ACC112 (cell line): Measurements from ENCODE around the gene COL8A2.
"Not testable (repeated sequence)": the region's sequence is repeated elsewhere in the genome, so short reads cannot be mapped to it uniquely, and the experiment has no call there.

Experiments
- H2AFZ ChIP-seq: fragments of 200-600 bp; sonication (generic); one replicate; pipeline ENCODE4 v1.6.0; 2017; ENCODE audit warnings: antibody characterized with exemption, low read length; ENCODE audit not compliant: unreplicated experiment
- H3K27ac ChIP-seq: fragments of 200-600 bp; sonication (generic); 2 replicates; pipeline ENCODE4 v1.5.1; 2014; ENCODE audit warnings: low read depth, mild to moderate bottlenecking, antibody characterized with exemption, low read length, moderate library complexity
- H3K27me3 ChIP-seq: fragments of 200-600 bp; sonication (generic); 2 replicates; pipeline ENCODE4 v1.6.1; 2014; ENCODE audit warnings: mild to moderate bottlenecking, antibody characterized with exemption, low read length, moderate library complexity, mixed read lengths; ENCODE audit not compliant: insufficient read depth
- H3K36me3 ChIP-seq: fragments of 200-600 bp; sonication (generic); 2 replicates; pipeline ENCODE4 v1.6.1; 2016; ENCODE audit warnings: mild to moderate bottlenecking, antibody characterized with exemption, low read length, moderate library complexity, mixed read lengths; ENCODE audit not compliant: insufficient read depth
- H3K4me1 ChIP-seq: fragments of 200-600 bp; sonication (generic); one replicate; pipeline ENCODE4 v1.6.1; 2016; ENCODE audit warnings: low read length, mixed read lengths; ENCODE audit not compliant: insufficient read depth, unreplicated experiment, control insufficient read depth
- H3K4me3 ChIP-seq: fragments of 200-600 bp; sonication (generic); 2 replicates; pipeline ENCODE4 v1.5.1; 2014; ENCODE audit warnings: mild to moderate bottlenecking, low read depth, low read length
- H3K79me2 ChIP-seq: fragments of 200-600 bp; sonication (generic); one replicate; pipeline ENCODE4 v1.6.0; 2016; ENCODE audit warnings: low read length; ENCODE audit not compliant: control insufficient read depth, unreplicated experiment, insufficient read depth

Gene COL8A2

DNA sequence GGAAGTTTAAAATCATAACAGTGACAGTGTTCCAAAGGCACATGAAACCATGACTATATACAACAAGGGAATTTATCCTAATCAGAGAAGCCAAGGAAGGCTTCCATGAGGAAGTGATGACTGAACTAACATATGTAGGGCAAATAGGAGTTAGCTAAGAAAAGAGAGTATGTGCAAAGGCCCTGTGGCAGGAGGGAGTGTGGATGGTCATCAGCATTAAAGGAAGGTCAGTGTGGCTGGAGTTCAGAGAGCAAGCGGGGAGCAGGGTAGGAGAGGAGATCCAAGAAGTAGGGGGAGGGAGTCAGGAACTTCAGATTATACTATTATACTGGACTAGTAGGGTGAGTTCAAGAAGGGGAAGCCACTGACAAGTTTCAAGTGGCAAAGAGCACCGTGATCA, 39.3 kb upstream of the COL8A2 start:
- peaks cover 64% of the 10 kb centered on the region for H3K4me1 ChIP-seq
- H3K79me2 ChIP-seq: peaks cover 97% of the 10 kb centered on the region
- no peak overlapping the region; the same call in 1 of the 2 replicates for H3K27ac ChIP-seq
- no peaks in the 10 kb centered on the region for H3K27me3 ChIP-seq
- no peak overlapping the region for H3K4me3 ChIP-seq
- no peaks in the 10 kb centered on the region for H3K36me3 ChIP-seq
- no peak overlapping the region for H2AFZ ChIP-seq

- Histone ChIP-seq H3K36me3 (no peaks in the 10 kb centered on the region), H3K27me3 (no peaks in the 10 kb centered on the region), H3K27ac (no peak overlapping the region), H3K4me1 (peaks cover 70% of the 10 kb centered on the region), H3K4me3 (no peak overlapping the region), H3K79me2 (peaks cover 96% of the 10 kb centered on the region), H2AFZ (no peak overlapping the region)
Observed at GRCh38 chr1:36163426-36163825, 38.4 kb upstream of the COL8A2 start.

DNA sequence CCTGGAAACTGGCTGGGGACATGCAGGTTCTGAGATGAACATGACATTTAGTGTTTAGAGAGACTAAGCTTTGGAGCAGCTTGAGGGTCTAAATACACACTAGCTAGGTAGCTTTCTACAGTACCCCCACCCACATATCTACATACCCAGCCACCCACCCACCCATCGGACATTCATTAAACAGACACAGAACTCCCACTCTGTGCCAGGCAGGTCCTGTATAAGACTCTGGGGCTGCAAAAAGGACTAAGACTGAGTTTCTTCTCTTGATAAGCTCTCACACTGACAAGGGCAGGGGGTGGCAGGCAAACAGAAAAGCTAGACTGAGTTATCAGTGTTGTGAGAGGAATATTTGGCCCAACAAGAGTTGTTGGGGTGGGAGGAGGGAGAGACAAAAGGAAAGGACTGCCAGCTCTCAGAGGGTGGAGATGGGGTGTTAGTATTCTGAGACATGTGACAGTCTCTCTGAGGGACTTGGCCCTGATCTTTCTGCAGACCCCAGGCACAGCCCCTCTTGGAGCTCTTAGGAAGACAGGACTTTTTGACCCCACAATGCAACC, 37.7 kb upstream of the COL8A2 start:
- Histone ChIP-seq H2AFZ (no peak overlapping the region), H3K27me3 (no peaks in the 10 kb centered on the region), H3K4me3 (no peak overlapping the region), H3K4me1 (peaks cover 77% of the 10 kb centered on the region), H3K79me2 (peaks cover 96% of the 10 kb centered on the region), H3K27ac (peak overlapping the region; percentile 79), H3K36me3 (no peaks in the 10 kb centered on the region)

DNA sequence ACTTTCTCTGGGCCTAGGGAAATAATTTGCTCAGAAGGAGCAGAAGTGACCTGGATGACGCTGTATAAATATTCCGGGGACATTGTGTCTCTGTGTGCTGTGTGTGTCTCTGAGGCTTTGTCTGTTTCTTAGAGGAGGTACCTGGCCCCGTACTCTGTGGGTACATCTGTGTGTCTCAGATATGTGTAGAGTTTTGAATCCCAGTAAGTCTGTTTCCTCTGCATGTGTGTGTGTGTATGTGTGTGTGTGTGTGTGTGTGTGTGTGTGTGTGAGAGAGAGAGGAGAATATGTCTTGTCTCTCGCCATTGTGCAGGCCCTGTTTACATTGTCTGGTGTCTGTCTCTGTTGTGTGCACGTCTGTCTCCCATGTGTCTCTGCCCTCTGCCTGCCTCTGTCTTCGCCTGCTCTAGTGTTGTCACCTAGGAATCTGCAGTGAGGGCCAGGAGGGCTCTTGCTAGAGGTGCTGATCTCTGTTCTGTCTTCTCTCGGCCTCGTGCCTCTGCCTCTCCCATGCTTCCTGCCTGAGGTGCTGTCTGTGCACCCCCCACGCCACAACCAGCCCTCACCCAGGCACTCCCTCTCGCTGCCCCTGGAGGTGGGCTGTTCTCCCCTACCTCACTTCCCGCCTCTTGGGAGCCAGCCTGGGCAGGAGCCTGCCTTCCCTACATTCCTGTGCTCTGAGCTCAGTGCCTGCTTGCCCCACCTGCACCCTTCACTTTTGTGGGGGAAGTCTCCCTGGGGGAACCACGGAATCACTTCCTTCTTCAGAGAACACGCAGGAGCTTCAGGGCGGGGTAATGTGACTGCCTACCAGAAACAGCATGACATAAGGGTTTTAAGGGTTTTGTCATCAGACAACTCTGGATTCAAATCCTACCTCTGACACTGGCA, 36.9 kb upstream of the COL8A2 start:
- peaks cover 96% of the 10 kb centered on the region for H3K79me2 ChIP-seq
- H3K36me3 ChIP-seq: no peaks in the 10 kb centered on the region
- no peak overlapping the region for H2AFZ ChIP-seq

GRCh38 chr1:36160949-36161485, 36.0 kb upstream of the COL8A2 start:
- no peaks in the 10 kb centered on the region for H3K36me3 ChIP-seq
- no peaks in the 10 kb centered on the region for H3K27me3 ChIP-seq
- H3K4me3 ChIP-seq: peak overlapping the region; percentile 68
- peak overlapping the region; percentile 29 for H2AFZ ChIP-seq
- H3K4me1 ChIP-seq: peaks cover 61% of the 10 kb centered on the region
- peak overlapping the region; percentile 79 for H3K27ac ChIP-seq
- H3K79me2 ChIP-seq: peaks cover 96% of the 10 kb centered on the region

More for the DNA sequence above, 36.9 kb upstream of the COL8A2 start:
- Histone ChIP-seq H3K4me1 (peaks cover 68% of the 10 kb centered on the region), H3K27me3 (no peaks in the 10 kb centered on the region), H3K27ac (peak overlapping the region; percentile 79), H3K4me3 (peak overlapping the region; percentile 68)

DNA sequence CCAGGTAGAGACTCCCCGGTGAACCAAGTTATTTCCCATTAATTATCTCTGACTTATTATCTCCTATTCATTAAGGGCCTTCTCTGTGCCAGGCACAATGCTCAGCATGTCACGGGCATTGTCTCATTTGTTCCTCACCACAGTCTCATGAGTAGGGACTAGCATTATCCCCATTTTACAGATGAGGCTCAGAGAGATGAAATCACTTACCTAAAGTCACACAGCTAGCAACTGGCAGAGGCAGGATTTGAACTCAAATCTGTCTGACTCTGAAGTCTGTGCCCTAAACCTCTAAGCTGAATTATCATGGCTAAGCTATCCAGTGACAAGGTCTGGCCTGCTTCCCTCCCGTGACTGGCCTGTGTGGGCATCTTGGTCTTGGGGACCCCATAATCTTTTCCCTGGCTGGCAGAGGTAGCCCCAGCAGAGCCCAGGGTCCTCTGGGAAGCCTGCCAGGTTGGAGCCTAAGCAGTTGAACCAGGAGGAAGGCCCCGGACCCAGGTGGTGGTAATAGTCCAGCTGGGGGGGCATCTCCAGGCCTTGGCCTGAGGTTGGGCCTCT, 35.4 kb upstream of the COL8A2 start:
- Histone ChIP-seq H3K27me3 (no peaks in the 10 kb centered on the region), H2AFZ (no peak overlapping the region), H3K4me1 (peaks cover 58% of the 10 kb centered on the region), H3K4me3 (peak overlapping the region; percentile 68), H3K79me2 (peaks cover 92% of the 10 kb centered on the region), H3K36me3 (no peaks in the 10 kb centered on the region), H3K27ac (peak overlapping the region; percentile 79)

DNA sequence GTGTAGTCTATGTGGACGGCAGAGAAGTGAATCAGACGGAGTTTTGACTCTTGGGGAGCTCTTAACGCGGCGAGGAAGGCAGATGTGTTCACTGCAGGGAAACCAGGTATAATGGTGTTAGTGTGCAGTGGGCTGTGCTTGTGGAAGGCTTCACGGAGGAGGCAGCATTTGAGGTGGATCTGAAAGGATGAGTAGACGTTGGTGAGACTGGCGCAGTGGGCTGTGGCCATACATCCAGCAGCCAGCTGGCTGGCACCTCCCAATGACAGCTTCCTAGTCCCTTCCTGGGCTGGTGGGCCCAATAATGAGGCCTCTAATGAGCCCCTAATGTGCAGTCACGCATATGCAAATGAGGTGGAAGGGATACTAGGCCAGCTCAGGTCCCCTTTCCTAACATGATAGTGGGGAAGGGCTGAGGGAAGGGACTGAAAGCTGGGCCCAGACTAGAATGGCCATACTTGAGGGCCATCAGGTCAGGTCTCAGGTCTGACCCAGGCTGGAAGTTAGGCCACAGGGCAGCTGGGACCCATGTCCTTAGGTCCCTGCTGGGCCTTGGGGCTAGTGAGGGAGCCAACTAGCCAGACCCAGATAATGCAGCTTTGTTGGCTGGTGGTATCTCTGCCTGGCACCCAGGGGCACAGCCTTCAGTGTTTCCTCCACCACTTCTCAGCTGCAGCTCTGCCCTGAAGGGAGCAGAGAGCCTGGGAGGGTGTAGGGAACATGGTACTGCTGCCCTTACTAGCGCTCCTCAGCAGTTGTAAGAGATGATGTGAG, 34.8 kb upstream of the COL8A2 start:
- Histone ChIP-seq H2AFZ (no peak overlapping the region), H3K4me3 (peak overlapping the region; percentile 68; the same call in 1 of the 2 replicates), H3K27me3 (no peaks in the 10 kb centered on the region), H3K27ac (peak overlapping the region; percentile 79), H3K79me2 (peaks cover 92% of the 10 kb centered on the region), H3K4me1 (peaks cover 60% of the 10 kb centered on the region), H3K36me3 (no peaks in the 10 kb centered on the region)

DNA sequence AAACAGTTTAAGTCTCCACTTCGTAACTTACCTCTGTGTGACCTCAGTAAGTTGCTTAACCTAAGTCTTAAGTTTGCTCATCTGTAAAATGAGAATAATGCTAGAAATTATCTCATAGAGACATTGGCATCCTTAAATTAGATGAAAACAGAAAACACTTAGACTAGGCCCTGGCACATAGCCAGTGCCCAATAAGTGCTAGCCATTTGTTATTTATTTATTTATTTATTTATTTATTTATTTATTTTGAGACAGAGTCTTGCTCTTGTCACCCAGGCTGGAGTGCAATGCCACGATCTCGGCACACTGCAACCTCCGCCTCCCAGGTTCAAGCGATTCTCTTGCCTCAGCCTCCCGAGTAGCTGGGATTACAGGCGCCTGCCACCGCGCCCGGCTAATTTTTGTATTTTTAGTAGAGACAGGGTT, 33.8 kb upstream of the COL8A2 start:
- Histone ChIP-seq H3K27ac (peak overlapping the region; percentile 9; the same call in 1 of the 2 replicates), H3K4me1 (peaks cover 63% of the 10 kb centered on the region), H3K79me2 (peaks cover 83% of the 10 kb centered on the region), H3K4me3 (peak overlapping the region; percentile 99)
- not testable (repeated sequence) for H3K27me3 ChIP-seq, H2AFZ ChIP-seq, H3K36me3 ChIP-seq

DNA sequence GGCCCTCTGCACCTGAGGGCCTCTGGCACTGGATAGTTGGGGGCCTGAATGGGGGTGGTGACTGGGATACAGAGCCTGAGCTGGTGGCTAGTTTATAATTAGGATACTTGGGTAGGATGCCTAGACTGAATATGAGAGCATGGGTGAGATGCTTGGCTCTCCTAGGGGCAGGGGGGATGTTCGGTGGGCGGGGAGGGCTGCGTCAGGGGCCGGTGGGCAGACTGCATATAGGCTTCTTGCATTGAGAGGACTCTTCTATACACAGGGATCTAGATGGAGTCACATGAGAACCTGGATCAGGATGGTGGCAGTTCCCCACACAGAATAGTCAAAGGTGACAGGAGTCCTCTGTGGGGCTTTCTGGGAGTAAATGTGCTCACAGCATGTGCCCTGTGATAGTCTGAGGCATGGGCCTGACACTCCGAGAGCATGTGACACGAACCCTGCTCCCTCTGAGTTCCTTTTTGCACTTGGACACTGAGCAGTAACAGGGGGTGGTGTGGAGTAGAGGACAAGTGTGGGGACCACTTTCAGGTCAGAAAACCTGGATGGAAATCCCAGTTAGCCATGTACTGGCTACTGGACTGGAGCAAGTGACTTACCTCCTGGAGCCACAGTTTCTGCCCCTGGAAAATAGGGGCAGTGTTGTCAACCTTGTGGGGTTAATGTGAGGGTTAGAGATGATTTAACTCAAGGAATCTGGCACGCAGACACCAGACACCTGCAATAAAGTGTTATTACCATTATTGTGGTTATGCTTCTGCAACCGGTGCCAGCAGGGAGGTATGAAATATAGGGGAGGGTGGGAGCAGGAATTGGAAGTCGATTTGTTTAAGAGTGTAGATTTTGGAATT, 33.2 kb upstream of the COL8A2 start:
- peaks cover 60% of the 10 kb centered on the region for H3K4me1 ChIP-seq
- peaks cover 78% of the 10 kb centered on the region for H3K79me2 ChIP-seq
- no peaks in the 10 kb centered on the region for H3K36me3 ChIP-seq
- H3K4me3 ChIP-seq: peak overlapping the region; percentile 99
- H3K27me3 ChIP-seq: no peaks in the 10 kb centered on the region
- H2AFZ ChIP-seq: no peak overlapping the region
- peak overlapping the region; percentile 79; the same call in 1 of the 2 replicates for H3K27ac ChIP-seq
